BLaER1 treated with 17β-estradiol and CSF1 and Interleukin-3, amounts not matched to agents 10 nM and 100 nM (cell line): ENCODE measurements around the gene CENPL.
"Not testable (repeated sequence)": the region's sequence is repeated elsewhere in the genome, so short reads cannot be mapped to it uniquely, and the experiment has no call there.

ENCODE experiments used
- H3K27ac ChIP-seq, 11 experiments: shearing (Covaris generic); formaldehyde crosslinking; 2 replicates each; pipeline ENCODE4 v1.8.1; 2022
- H3K27me3 ChIP-seq, 11 experiments: shearing (Covaris generic); formaldehyde crosslinking; 2 replicates each; pipeline ENCODE4 v1.8.1; 2022
- H3K36me3 ChIP-seq, 11 experiments: shearing (Covaris generic); formaldehyde crosslinking; 2 replicates each; pipeline ENCODE4 v1.8.1; 2022
- H3K4me1 ChIP-seq, 10 experiments: shearing (Covaris generic); formaldehyde crosslinking; 2 replicates each; pipeline ENCODE4 v1.8.1; 2022
- H3K4me2 ChIP-seq, 11 experiments: shearing (Covaris generic); formaldehyde crosslinking; 2 replicates each; pipeline ENCODE4 v1.8.1; 2022
- H3K4me3 ChIP-seq, 10 experiments: shearing (Covaris generic); formaldehyde crosslinking; 2 replicates each; pipeline ENCODE4 v1.8.1; 2022
- H3K9ac ChIP-seq, 11 experiments: shearing (Covaris generic); formaldehyde crosslinking; 2 replicates each; pipeline ENCODE4 v1.8.1; 2022
- H3K9me3 ChIP-seq, 11 experiments: shearing (Covaris generic); formaldehyde crosslinking; replicated peaks in 1 of 11; 2 replicates each; pipeline ENCODE4 v1.8.1; 2022
- H4K20me1 ChIP-seq, 11 experiments: shearing (Covaris generic); formaldehyde crosslinking; 2 replicates each; pipeline ENCODE4 v1.8.1; 2022
- Cebpa-rat ChIP-seq, 11 experiments: shearing (Covaris generic); IDR thresholded peaks; 2 replicates each; pipeline ENCODE4 v1.8.1; 2022

The CENPL gene

GRCh38 chr1:173861731-173862145 lies 37.1 kb upstream of the CENPL start:
- no peak overlapping the region for H3K27ac ChIP-seq
- H3K9ac ChIP-seq = no peak overlapping the region
- peaks cover 75 to 97% (median 86%) of the 10 kb centered on the region in 11 experiments for H3K36me3 ChIP-seq
- no peak for TF ChIP-seq Cebpa-rat (IDR thresholded peaks at IDR 0.05)
- no peak overlapping the region for H3K4me3 ChIP-seq
- no peaks in the 10 kb centered on the region for H3K27me3 ChIP-seq
- peaks cover 14 to 30% (median 26%) of the 10 kb centered on the region in 10 experiments for H3K4me1 ChIP-seq
- H3K9me3 ChIP-seq = no peaks in the 10 kb centered on the region; a peak in 1 of 22 replicates
- H3K4me2 ChIP-seq = no peak overlapping the region
- peaks cover 42 to 78% (median 62%) of the 10 kb centered on the region in 11 experiments; a peak in 21 of 22 replicates for H4K20me1 ChIP-seq

DNA sequence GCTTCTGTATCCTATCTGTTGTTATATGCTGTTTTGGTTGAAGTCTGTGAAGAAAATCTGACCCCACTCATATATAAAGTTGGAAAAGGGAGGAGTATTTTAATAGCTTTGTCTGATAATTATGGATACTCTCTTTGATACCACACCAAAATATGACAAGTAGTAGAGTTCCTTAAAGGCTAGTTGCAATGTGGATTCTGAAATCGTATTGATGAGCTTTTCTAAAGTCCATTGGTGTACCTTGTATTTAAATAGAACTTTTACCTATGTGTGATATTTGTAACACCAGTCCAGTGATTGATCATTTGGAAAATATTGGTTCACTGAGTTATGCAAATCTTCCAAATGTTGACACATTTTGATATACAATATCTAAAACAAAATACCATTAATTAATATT lies 35.4 kb upstream of the CENPL start:
- TF ChIP-seq Cebpa-rat (IDR thresholded peaks at IDR 0.05) = no peak
- no peak overlapping the region for H3K9ac ChIP-seq
- peaks cover 25 to 61% (median 46%) of the 10 kb centered on the region in 11 experiments; a peak in 21 of 22 replicates for H4K20me1 ChIP-seq
- no peaks in the 10 kb centered on the region for H3K9me3 ChIP-seq
- H3K4me3 ChIP-seq = no peak overlapping the region
- peaks cover 5 to 18% (median 13%) of the 10 kb centered on the region in 10 experiments for H3K4me1 ChIP-seq
- H3K36me3 ChIP-seq = peaks cover 73 to 97% (median 86%) of the 10 kb centered on the region in 11 experiments
- H3K27me3 ChIP-seq = no peaks in the 10 kb centered on the region
- no peak overlapping the region for H3K4me2 ChIP-seq
- no peak overlapping the region for H3K27ac ChIP-seq

GRCh38 chr1:173859547-173859946 lies 34.9 kb upstream of the CENPL start:
- peaks cover 73 to 97% (median 86%) of the 10 kb centered on the region in 11 experiments for H3K36me3 ChIP-seq
- H4K20me1 ChIP-seq = peaks cover 20 to 56% (median 40%) of the 10 kb centered on the region in 11 experiments; a peak in 21 of 22 replicates
- peaks cover under 1 to 13% (median 8%) of the 10 kb centered on the region in 10 experiments; a peak in 19 of 20 replicates for H3K4me1 ChIP-seq
- H3K9me3 ChIP-seq, H3K4me2 ChIP-seq, H3K27ac ChIP-seq, H3K9ac ChIP-seq, H3K4me3 ChIP-seq, H3K27me3 ChIP-seq: not testable (repeated sequence)

GRCh38 chr1:173857363-173857917 lies 32.8 kb upstream of the CENPL start:
- Histone ChIP-seq H3K36me3 (peaks cover 72 to 96% (median 86%) of the 10 kb centered on the region in 11 experiments), H3K4me2 (no peak overlapping the region), H3K27ac (no peak overlapping the region), H3K9ac (no peak overlapping the region), H3K4me1 (no peaks in the 10 kb centered on the region), H3K4me3 (no peak overlapping the region), H4K20me1 (peaks cover 0 to 35% (median 19%) of the 10 kb centered on the region in 11 experiments; a peak in 20 of 22 replicates), H3K27me3 (no peaks in the 10 kb centered on the region), H3K9me3 (no peaks in the 10 kb centered on the region)
- no peak for TF ChIP-seq Cebpa-rat (IDR thresholded peaks at IDR 0.05)

GRCh38 chr1:173856903-173857302 lies 32.2 kb upstream of the CENPL start:
- H3K27ac ChIP-seq = no peak overlapping the region
- H3K9ac ChIP-seq = no peak overlapping the region
- no peaks in the 10 kb centered on the region for H3K4me1 ChIP-seq
- no peak overlapping the region for H3K4me2 ChIP-seq
- H4K20me1 ChIP-seq = peaks cover 0 to 30% (median 14%) of the 10 kb centered on the region in 11 experiments; a peak in 17 of 22 replicates
- H3K9me3 ChIP-seq = no peaks in the 10 kb centered on the region
- H3K27me3 ChIP-seq = no peaks in the 10 kb centered on the region
- H3K4me3 ChIP-seq = no peak overlapping the region
- TF ChIP-seq Cebpa-rat (IDR thresholded peaks at IDR 0.05) = no peak
- peaks cover 69 to 97% (median 89%) of the 10 kb centered on the region in 11 experiments for H3K36me3 ChIP-seq

DNA sequence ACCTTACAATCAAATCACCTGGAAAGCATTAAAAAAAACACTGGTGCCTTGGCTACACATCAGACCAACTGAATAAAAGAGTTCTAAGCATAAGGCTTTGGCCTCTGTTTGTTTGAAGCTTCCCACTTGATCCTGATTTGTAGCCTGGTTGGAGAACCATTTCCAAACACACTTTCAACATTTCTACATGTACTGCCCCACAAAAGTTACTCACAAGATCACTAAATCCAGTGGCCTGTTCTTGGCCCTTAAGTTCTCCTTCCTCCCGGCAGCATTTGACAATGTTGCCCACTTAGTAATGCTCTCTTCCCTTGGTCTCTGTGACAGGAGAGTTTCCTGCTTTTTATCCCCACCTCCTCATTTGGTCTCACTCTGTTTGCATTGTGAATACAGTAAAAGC lies 31.3 kb upstream of the CENPL start:
- no peak overlapping the region for H3K4me2 ChIP-seq
- no peak for TF ChIP-seq Cebpa-rat (IDR thresholded peaks at IDR 0.05)
- H3K4me1 ChIP-seq = no peaks in the 10 kb centered on the region
- H3K27ac ChIP-seq = no peak overlapping the region
- H4K20me1 ChIP-seq = peaks cover 0 to 21% (median 5%) of the 10 kb centered on the region in 11 experiments; a peak in 14 of 22 replicates
- no peak overlapping the region for H3K9ac ChIP-seq
- H3K27me3 ChIP-seq = no peaks in the 10 kb centered on the region
- no peak overlapping the region for H3K4me3 ChIP-seq
- peaks cover 77 to 100% (median 92%) of the 10 kb centered on the region in 11 experiments for H3K36me3 ChIP-seq
- H3K9me3 ChIP-seq = no peaks in the 10 kb centered on the region

- no peak overlapping the region for H3K9ac ChIP-seq
- H3K4me1 ChIP-seq = no peaks in the 10 kb centered on the region
- H4K20me1 ChIP-seq = peaks cover 0 to 7% (median 0%) of the 10 kb centered on the region in 11 experiments; a peak in 3 of 22 replicates
- no peak overlapping the region for H3K4me3 ChIP-seq
- no peak for TF ChIP-seq Cebpa-rat (IDR thresholded peaks at IDR 0.05)
- H3K36me3 ChIP-seq = peaks cover 73 to 97% (median 89%) of the 10 kb centered on the region in 11 experiments
- no peak overlapping the region for H3K4me2 ChIP-seq
- no peaks in the 10 kb centered on the region for H3K9me3 ChIP-seq
- no peaks in the 10 kb centered on the region for H3K27me3 ChIP-seq
- H3K27ac ChIP-seq = no peak overlapping the region
Measured at GRCh38 chr1:173853074-173853473, 28.4 kb upstream of the CENPL start.

- Histone ChIP-seq H3K36me3 (peaks cover 64 to 93% (median 83%) of the 10 kb centered on the region in 11 experiments), H3K4me1 (no peaks in the 10 kb centered on the region), H3K4me3 (no peak overlapping the region), H3K27me3 (no peaks in the 10 kb centered on the region), H3K9me3 (no peaks in the 10 kb centered on the region), H3K4me2 (no peak overlapping the region), H3K27ac (no peak overlapping the region), H4K20me1 (peaks cover 0 to 4% (median 0%) of the 10 kb centered on the region in 11 experiments; a peak in 4 of 22 replicates), H3K9ac (no peak overlapping the region)
- no peak for TF ChIP-seq Cebpa-rat (IDR thresholded peaks at IDR 0.05)
Measured at GRCh38 chr1:173852105-173852504, 27.4 kb upstream of the CENPL start.

- no peak for TF ChIP-seq Cebpa-rat (IDR thresholded peaks at IDR 0.05)
- no peak overlapping the region for H3K27ac ChIP-seq
- no peaks in the 10 kb centered on the region for H3K27me3 ChIP-seq
- peaks cover 46 to 96% (median 76%) of the 10 kb centered on the region in 11 experiments for H3K36me3 ChIP-seq
- H4K20me1 ChIP-seq = no peaks in the 10 kb centered on the region
- H3K4me3 ChIP-seq = no peak overlapping the region
- H3K9me3 ChIP-seq = no peaks in the 10 kb centered on the region
- H3K4me2 ChIP-seq = no peak overlapping the region
- H3K9ac ChIP-seq = no peak overlapping the region
- H3K4me1 ChIP-seq = peaks cover 0 to 6% (median 0%) of the 10 kb centered on the region in 10 experiments; a peak in 1 of 20 replicates
Measured at GRCh38 chr1:173832748-173833147, 8.1 kb upstream of the CENPL start.

DNA sequence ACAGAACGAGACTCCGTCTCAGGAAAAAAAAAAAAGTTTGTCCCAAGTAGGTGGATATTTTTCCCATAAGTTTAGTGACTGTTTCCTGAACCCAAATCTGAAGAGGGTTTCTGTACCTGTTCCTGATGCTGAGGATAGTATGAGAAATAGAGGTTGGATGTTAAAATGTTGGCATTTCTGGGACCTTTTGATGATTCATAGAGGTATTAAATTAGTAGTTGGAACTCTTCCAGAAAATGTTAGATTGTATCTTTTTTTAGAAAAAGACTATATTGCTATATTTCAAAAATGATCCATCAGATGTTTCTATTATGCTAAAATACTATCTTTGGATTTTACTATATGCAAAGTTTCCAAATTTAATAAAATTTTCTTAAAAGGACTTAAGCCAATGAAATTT lies 2.9 kb upstream of the CENPL start:
- no peaks in the 10 kb centered on the region for H3K27me3 ChIP-seq
- no peak overlapping the region for H3K27ac ChIP-seq
- H3K9ac ChIP-seq = no peak overlapping the region
- no peak overlapping the region for H3K4me3 ChIP-seq
- no peaks in the 10 kb centered on the region for H4K20me1 ChIP-seq
- no peaks in the 10 kb centered on the region for H3K9me3 ChIP-seq
- peak overlapping the region in 8 of 11 experiments; percentile 14 to 78 (median 40); a peak in 10 of 22 replicates for H3K4me2 ChIP-seq
- H3K4me1 ChIP-seq = peaks cover 24 to 41% (median 32%) of the 10 kb centered on the region in 10 experiments
- TF ChIP-seq Cebpa-rat (IDR thresholded peaks at IDR 0.05) = no peak
- peaks cover 4 to 52% (median 27%) of the 10 kb centered on the region in 11 experiments; a peak in 21 of 22 replicates for H3K36me3 ChIP-seq
